ENCODE data around the gene CYP19A1. TPM values are rescaled to one million over a fixed set of nuclear protein-coding genes. Genes with fewer than 3 reads are reported as not detected.
"Not testable (repeated sequence)": the region's sequence is repeated elsewhere in the genome, so short reads cannot be mapped to it uniquely, and the experiment has no call there.

Gene CYP19A1
- total RNA-seq, 1 donor from 2014 or later = not detected

GRCh38 chr15:51284871-51285270, 53.5 kb downstream of the CYP19A1 start:
- DNase-seq (ENCODE audit: low spot score in 2 of 2, unreplicated experiment in 2 of 2) = no peak
- Mint-ChIP-seq H3K36me3 (no peaks in the 10 kb centered on the region), H3K27ac (no peak overlapping the region), H3K4me1 (peaks cover 2% of the 10 kb centered on the region), H3K9me3 (peaks cover 17% of the 10 kb centered on the region), H3K27me3 (ENCODE audit: low read depth) (no peaks in the 10 kb centered on the region), H3K4me3 (no peak overlapping the region)
- TF ChIP-seq CTCF (IDR thresholded peaks at IDR 0.05; ENCODE audit: unreplicated experiment) = no peak

GRCh38 chr15:51283026-51283425, 55.4 kb downstream of the CYP19A1 start:
- Mint-ChIP-seq H3K4me1 (peaks cover 2% of the 10 kb centered on the region), H3K4me3 (no peak overlapping the region), H3K27ac (no peak overlapping the region), H3K36me3 (no peaks in the 10 kb centered on the region), H3K9me3 (peaks cover 17% of the 10 kb centered on the region), H3K27me3 (ENCODE audit: low read depth) (peaks cover 15% of the 10 kb centered on the region)
- no peak for DNase-seq (ENCODE audit: low spot score in 2 of 2, unreplicated experiment in 2 of 2)
- TF ChIP-seq CTCF (IDR thresholded peaks at IDR 0.05; ENCODE audit: unreplicated experiment) = no peak

GRCh38 chr15:51282241-51282640, 56.2 kb downstream of the CYP19A1 start:
- H3K27me3 Mint-ChIP-seq (ENCODE audit: low read depth) = peaks cover 15% of the 10 kb centered on the region

GRCh38 chr15:51281368-51281967, 56.9 kb downstream of the CYP19A1 start:
- no peak overlapping the region for H3K27ac Mint-ChIP-seq
- H3K9me3 Mint-ChIP-seq = peaks cover 17% of the 10 kb centered on the region
- H3K27me3 Mint-ChIP-seq (ENCODE audit: low read depth) = peaks cover 19% of the 10 kb centered on the region
- TF ChIP-seq CTCF (IDR thresholded peaks at IDR 0.05; ENCODE audit: unreplicated experiment) = peak; percentile 18
- peaks cover 2% of the 10 kb centered on the region for H3K4me1 Mint-ChIP-seq
- H3K4me3 Mint-ChIP-seq = no peak overlapping the region
- DNase-seq (ENCODE audit: low spot score in 2 of 2, unreplicated experiment in 2 of 2) = peak in 1 of 2 experiments; percentile 46
- no peaks in the 10 kb centered on the region for H3K36me3 Mint-ChIP-seq

More at GRCh38 chr15:51282241-51282640, 56.2 kb downstream of the CYP19A1 start:
- H3K4me1 Mint-ChIP-seq; H3K4me3 Mint-ChIP-seq; H3K36me3 Mint-ChIP-seq; DNase-seq (ENCODE audit: low spot score in 2 of 2, unreplicated experiment in 2 of 2); H3K27ac Mint-ChIP-seq: not testable (repeated sequence)
- peaks cover 17% of the 10 kb centered on the region for H3K9me3 Mint-ChIP-seq

GRCh38 chr15:51280838-51281237, 57.6 kb downstream of the CYP19A1 start:
- Mint-ChIP-seq H3K36me3 (no peaks in the 10 kb centered on the region), H3K9me3 (peaks cover 11% of the 10 kb centered on the region), H3K27me3 (ENCODE audit: low read depth) (peaks cover 23% of the 10 kb centered on the region), H3K27ac (no peak overlapping the region), H3K4me1 (peaks cover 2% of the 10 kb centered on the region), H3K4me3 (no peak overlapping the region)
- DNase-seq (ENCODE audit: low spot score in 2 of 2, unreplicated experiment in 2 of 2) = no peak
- no peak for TF ChIP-seq CTCF (IDR thresholded peaks at IDR 0.05; ENCODE audit: unreplicated experiment)

GRCh38 chr15:51279391-51279790, 59.0 kb downstream of the CYP19A1 start:
- Mint-ChIP-seq H3K27me3 (ENCODE audit: low read depth) (peaks cover 28% of the 10 kb centered on the region), H3K4me1 (peaks cover 2% of the 10 kb centered on the region), H3K4me3 (no peak overlapping the region)

More at GRCh38 chr15:51279391-51279790, 59.0 kb downstream of the CYP19A1 start:
- Mint-ChIP-seq H3K9me3 (peaks cover 8% of the 10 kb centered on the region), H3K36me3 (no peaks in the 10 kb centered on the region), H3K27ac (no peak overlapping the region)
- TF ChIP-seq CTCF (IDR thresholded peaks at IDR 0.05; ENCODE audit: unreplicated experiment) = no peak
- no peak for DNase-seq (ENCODE audit: low spot score in 2 of 2, unreplicated experiment in 2 of 2)

All from mesothelial cell of epicardium (in vitro differentiated cells).